ENCODE measurements around the gene FYN.

The FYN gene

GRCh38 chr6:111792241-111792640, 81.0 kb downstream of the FYN start:
- Histone ChIP-seq H3K27ac (ENCODE audit: low read length) (no peak overlapping the region), H2AFZ (ENCODE audit: low read depth, low read length) (no peak overlapping the region), H3K9me3 (ENCODE audit: insufficient read depth, low read length, severe bottlenecking) (no peaks in the 10 kb centered on the region), H3K4me1 (ENCODE audit: insufficient read depth, low read length) (no peaks in the 10 kb centered on the region), H3K27me3 (ENCODE audit: insufficient read depth, low read length, poor library complexity) (no peaks in the 10 kb centered on the region), H4K20me1 (ENCODE audit: insufficient read depth, low read length) (peaks cover 10% of the 10 kb centered on the region; the same call in 1 of the 2 replicates), H3K79me2 (ENCODE audit: insufficient read depth, low read length) (peaks cover 77% of the 10 kb centered on the region), H3K4me3 (ENCODE audit: low read depth in 1 of 2, low read length in 2 of 2) (no peak overlapping the region), H3K9ac (ENCODE audit: low read depth, low read length) (no peak overlapping the region), H3K4me2 (ENCODE audit: insufficient read depth, low read length) (no peak overlapping the region), H3K36me3 (ENCODE audit: insufficient read depth, low read length) (peaks cover 4% of the 10 kb centered on the region; the same call in 1 of the 2 replicates)
- DNase-seq: no peak
- TF ChIP-seq CTCF (IDR thresholded peaks at IDR 0.05; ENCODE audit: borderline replicate concordance, extremely low read depth, low read length, poor library complexity, severe bottlenecking) (no peak), EZH2 (IDR thresholded peaks at IDR 0.05; ENCODE audit: borderline replicate concordance, low read depth, low read length, severe bottlenecking) (no peak)
- no peak for ATAC-seq (ENCODE audit: insufficient read depth, low read depth)

GRCh38 chr6:111791415-111791814, 81.8 kb downstream of the FYN start:
- Histone ChIP-seq H3K4me2 (ENCODE audit: insufficient read depth, low read length) (no peak overlapping the region), H3K27ac (ENCODE audit: low read length) (no peak overlapping the region), H3K27me3 (ENCODE audit: insufficient read depth, low read length, poor library complexity) (no peaks in the 10 kb centered on the region), H3K4me3 (ENCODE audit: low read depth in 1 of 2, low read length in 2 of 2) (no peak overlapping the region), H3K9me3 (ENCODE audit: insufficient read depth, low read length, severe bottlenecking) (no peaks in the 10 kb centered on the region), H3K9ac (ENCODE audit: low read depth, low read length) (no peak overlapping the region), H3K36me3 (ENCODE audit: insufficient read depth, low read length) (peaks cover 4% of the 10 kb centered on the region; the same call in 1 of the 2 replicates), H3K4me1 (ENCODE audit: insufficient read depth, low read length) (no peaks in the 10 kb centered on the region), H2AFZ (ENCODE audit: low read depth, low read length) (no peak overlapping the region), H3K79me2 (ENCODE audit: insufficient read depth, low read length) (peaks cover 71% of the 10 kb centered on the region), H4K20me1 (ENCODE audit: insufficient read depth, low read length) (peaks cover 7% of the 10 kb centered on the region; the same call in 1 of the 2 replicates)
- TF ChIP-seq CTCF (IDR thresholded peaks at IDR 0.05; ENCODE audit: borderline replicate concordance, extremely low read depth, low read length, poor library complexity, severe bottlenecking): no peak
- no peak for TF ChIP-seq EZH2 (IDR thresholded peaks at IDR 0.05; ENCODE audit: borderline replicate concordance, low read depth, low read length, severe bottlenecking)
- no peak for ATAC-seq (ENCODE audit: insufficient read depth, low read depth)
- no peak for DNase-seq

DNA sequence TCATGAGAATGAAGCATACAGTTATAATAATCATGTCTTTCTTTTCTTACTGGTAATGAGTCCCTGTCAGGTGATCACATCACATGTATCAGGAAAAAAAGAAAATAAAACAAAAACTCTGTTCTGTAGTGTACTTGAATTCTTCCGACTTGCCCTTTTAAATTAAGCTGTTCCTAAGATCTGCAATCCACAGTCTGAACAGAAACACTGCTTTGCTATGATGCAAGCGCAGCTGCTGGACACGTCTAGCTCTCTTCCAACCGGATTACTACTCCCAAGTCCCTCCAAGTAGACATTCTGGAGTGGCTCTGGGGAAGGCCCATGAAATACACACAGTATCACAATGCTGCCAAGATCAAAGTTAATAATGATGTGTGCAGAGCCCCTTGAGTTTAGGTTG, 83.7 kb downstream of the FYN start:
- H3K9ac ChIP-seq (ENCODE audit: low read depth, low read length): no peak overlapping the region
- no peaks in the 10 kb centered on the region for H3K4me1 ChIP-seq (ENCODE audit: insufficient read depth, low read length)
- peaks cover 12% of the 10 kb centered on the region; the same call in 1 of the 2 replicates for H4K20me1 ChIP-seq (ENCODE audit: insufficient read depth, low read length)
- H3K36me3 ChIP-seq (ENCODE audit: insufficient read depth, low read length): peaks cover 4% of the 10 kb centered on the region; the same call in 1 of the 2 replicates
- H3K27ac ChIP-seq (ENCODE audit: low read length): no peak overlapping the region
- peaks cover 66% of the 10 kb centered on the region for H3K79me2 ChIP-seq (ENCODE audit: insufficient read depth, low read length)
- no peak for TF ChIP-seq CTCF (IDR thresholded peaks at IDR 0.05; ENCODE audit: borderline replicate concordance, extremely low read depth, low read length, poor library complexity, severe bottlenecking)
- TF ChIP-seq EZH2 (IDR thresholded peaks at IDR 0.05; ENCODE audit: borderline replicate concordance, low read depth, low read length, severe bottlenecking): no peak
- DNase-seq (no peak), ATAC-seq (ENCODE audit: insufficient read depth, low read depth) (no peak)
- no peak overlapping the region for H3K4me3 ChIP-seq (ENCODE audit: low read depth in 1 of 2, low read length in 2 of 2)
- H3K27me3 ChIP-seq (ENCODE audit: insufficient read depth, low read length, poor library complexity): no peaks in the 10 kb centered on the region
- no peak overlapping the region for H3K4me2 ChIP-seq (ENCODE audit: insufficient read depth, low read length)
- H3K9me3 ChIP-seq (ENCODE audit: insufficient read depth, low read length, severe bottlenecking): no peaks in the 10 kb centered on the region
- no peak overlapping the region for H2AFZ ChIP-seq (ENCODE audit: low read depth, low read length)
